Loucy (cell line): ENCODE results near the gene PFN1.

Source experiments
- CTCF ChIP-seq: fragments of 200-600 bp; sonication (generic); conservative IDR thresholded peaks from 2 replicates; pipeline ENCODE4 v1.5.1; 2014; ENCODE audit warnings: mild to moderate bottlenecking, antibody characterized with exemption, low read length
- EZH2phosphoT487 ChIP-seq: fragments of 200-600 bp; IDR thresholded peaks from 2 replicates; pipeline ENCODE4 v1.6.1; 2018; ENCODE audit warnings: antibody characterized with exemption, mild to moderate bottlenecking, moderate library complexity, borderline replicate concordance

- TF ChIP-seq CTCF (no peak), EZH2phosphoT487 (no peak)
Observed at GRCh38 chr17:4942760-4943508, 5.4 kb downstream of the PFN1 start.
